ENCODE results near the gene ARL5C. TPM values are rescaled to one million over a fixed set of nuclear protein-coding genes. Genes with fewer than 3 reads are reported as not detected.
"Not testable (repeated sequence)": the region's sequence is repeated elsewhere in the genome, so short reads cannot be mapped to it uniquely, and the experiment has no call there.

The ARL5C gene
- total RNA-seq, 2 donors from 2014 or later = not detected

DNA sequence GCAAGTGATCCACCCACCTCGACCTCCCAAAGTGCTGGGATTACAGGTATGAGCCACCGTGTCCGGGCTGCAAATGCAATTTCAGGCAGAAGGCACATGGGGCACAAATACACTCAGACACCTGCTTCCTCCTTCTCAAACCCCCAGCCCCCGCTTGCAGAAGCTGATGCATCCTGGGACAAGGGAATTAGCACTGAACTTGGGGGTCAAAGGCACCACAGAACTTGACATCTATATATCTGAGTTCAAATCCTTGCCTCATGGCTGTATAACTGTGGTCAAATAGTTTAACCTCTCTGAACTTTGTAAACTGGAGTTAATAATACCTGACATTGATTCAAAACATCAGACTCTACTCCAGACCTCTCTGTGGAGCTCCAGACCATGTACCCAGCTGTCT lies 4.1 kb upstream of the ARL5C start:
- DNase-seq = no peak
- Histone ChIP-seq H3K9me3 (no peaks in the 10 kb centered on the region), H3K4me3 (no peak overlapping the region), H3K36me3 (no peaks in the 10 kb centered on the region), H3K27me3 (no peaks in the 10 kb centered on the region), H3K27ac (no peak overlapping the region), H3K9ac (ENCODE audit: low read depth in 2 of 2, low read length in 2 of 2) (no peak overlapping the region), H3K4me1 (no peaks in the 10 kb centered on the region)
- TF ChIP-seq, protein P1, sequence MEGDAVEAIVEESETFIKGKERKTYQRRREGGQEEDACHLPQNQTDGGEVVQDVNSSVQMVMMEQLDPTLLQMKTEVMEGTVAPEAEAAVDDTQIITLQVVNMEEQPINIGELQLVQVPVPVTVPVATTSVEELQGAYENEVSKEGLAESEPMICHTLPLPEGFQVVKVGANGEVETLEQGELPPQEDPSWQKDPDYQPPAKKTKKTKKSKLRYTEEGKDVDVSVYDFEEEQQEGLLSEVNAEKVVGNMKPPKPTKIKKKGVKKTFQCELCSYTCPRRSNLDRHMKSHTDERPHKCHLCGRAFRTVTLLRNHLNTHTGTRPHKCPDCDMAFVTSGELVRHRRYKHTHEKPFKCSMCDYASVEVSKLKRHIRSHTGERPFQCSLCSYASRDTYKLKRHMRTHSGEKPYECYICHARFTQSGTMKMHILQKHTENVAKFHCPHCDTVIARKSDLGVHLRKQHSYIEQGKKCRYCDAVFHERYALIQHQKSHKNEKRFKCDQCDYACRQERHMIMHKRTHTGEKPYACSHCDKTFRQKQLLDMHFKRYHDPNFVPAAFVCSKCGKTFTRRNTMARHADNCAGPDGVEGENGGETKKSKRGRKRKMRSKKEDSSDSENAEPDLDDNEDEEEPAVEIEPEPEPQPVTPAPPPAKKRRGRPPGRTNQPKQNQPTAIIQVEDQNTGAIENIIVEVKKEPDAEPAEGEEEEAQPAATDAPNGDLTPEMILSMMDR (IDR thresholded peaks at IDR 0.05) = no peak
- intact Hi-C loops (cut with DNase I) = no loop called here

DNA sequence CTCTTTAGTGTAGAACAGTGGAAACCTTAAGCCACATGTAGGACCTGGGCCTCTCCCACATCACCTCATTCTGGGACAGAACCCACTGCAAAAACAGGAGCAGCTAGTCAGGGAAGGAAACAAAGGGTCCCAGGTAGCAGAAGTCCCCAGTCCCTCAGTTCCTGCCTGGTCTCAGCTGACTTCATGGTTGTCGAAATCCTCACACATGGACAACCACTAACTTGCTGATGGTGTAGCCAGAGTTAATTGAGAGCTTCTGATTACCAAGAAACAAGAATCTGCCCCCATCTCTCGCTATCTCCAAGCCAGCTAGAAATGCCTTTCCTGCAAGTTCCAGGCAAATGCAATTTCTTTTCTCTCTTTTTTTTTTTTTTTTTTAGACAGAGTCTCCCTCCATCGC lies 3.6 kb upstream of the ARL5C start:
- Histone ChIP-seq H3K36me3 (no peaks in the 10 kb centered on the region), H3K9me3 (no peaks in the 10 kb centered on the region), H3K4me3 (no peak overlapping the region), H3K27me3 (no peaks in the 10 kb centered on the region), H3K9ac (ENCODE audit: low read depth in 2 of 2, low read length in 2 of 2) (no peak overlapping the region), H3K27ac (no peak overlapping the region), H3K4me1 (no peaks in the 10 kb centered on the region)
- DNase-seq = no peak
- intact Hi-C loops (cut with DNase I) = loop anchor here (10.0 kb wide), 1 partner anchor 65 kb away; no protein-coding TSS in a partner anchor
- TF ChIP-seq, protein P1 (IDR thresholded peaks at IDR 0.05) = no peak

DNA sequence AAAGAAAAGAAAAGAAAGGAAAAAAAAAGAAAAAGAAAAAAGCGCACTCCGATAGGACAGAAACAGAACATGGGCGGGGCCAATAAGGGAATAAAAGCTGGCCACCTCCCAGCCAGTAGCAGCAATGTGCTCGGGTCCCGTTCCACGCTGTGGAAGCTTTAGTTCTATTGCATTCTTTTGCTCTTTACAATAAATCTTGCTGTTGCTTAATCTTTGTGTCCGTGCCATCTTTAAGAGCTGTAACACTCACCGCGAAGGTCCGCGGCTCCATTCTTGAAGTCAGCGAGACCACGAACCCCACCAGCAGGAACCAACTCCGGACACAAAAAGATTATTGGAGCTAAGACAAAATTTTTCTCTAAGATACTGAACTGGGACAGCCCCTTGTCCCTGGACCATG lies 3.1 kb upstream of the ARL5C start:
- no peak for DNase-seq
- TF ChIP-seq, protein P1 (IDR thresholded peaks at IDR 0.05) = no peak
- Histone ChIP-seq H3K36me3 (no peaks in the 10 kb centered on the region), H3K9me3 (no peaks in the 10 kb centered on the region), H3K9ac (ENCODE audit: low read depth in 2 of 2, low read length in 2 of 2) (no peak overlapping the region), H3K27ac (no peak overlapping the region), H3K27me3 (no peaks in the 10 kb centered on the region), H3K4me1 (peaks cover 2% of the 10 kb centered on the region), H3K4me3 (no peak overlapping the region)
- intact Hi-C loops (cut with DNase I) = loop anchor here (10.0 kb wide), 1 partner anchor 66 kb away; no protein-coding TSS in a partner anchor

- H3K9ac ChIP-seq (ENCODE audit: low read depth in 2 of 2, low read length in 2 of 2); H3K4me1 ChIP-seq; H3K9me3 ChIP-seq; H3K36me3 ChIP-seq; H3K27me3 ChIP-seq; H3K4me3 ChIP-seq; DNase-seq; H3K27ac ChIP-seq: not testable (repeated sequence)
- intact Hi-C loops (cut with DNase I) = loop anchor here (10.0 kb wide), 1 partner anchor 66 kb away; no protein-coding TSS in a partner anchor
These were observed 2.5 kb upstream of the ARL5C start for GRCh38 chr17:39168503-39168902.

GRCh38 chr17:39167476-39167875 lies 1.5 kb upstream of the ARL5C start:
- TF ChIP-seq, protein P1 (IDR thresholded peaks at IDR 0.05) = no peak
- no peak overlapping the region for H3K27ac ChIP-seq
- no peaks in the 10 kb centered on the region for H3K27me3 ChIP-seq
- intact Hi-C loops (cut with DNase I) = loop anchor here (10.0 kb wide), 1 partner anchor 67 kb away; no protein-coding TSS in a partner anchor
- H3K4me1 ChIP-seq = peaks cover 4% of the 10 kb centered on the region
- DNase-seq = no peak
- H3K4me3 ChIP-seq = no peak overlapping the region
- H3K9me3 ChIP-seq = no peaks in the 10 kb centered on the region
- H3K36me3 ChIP-seq = no peaks in the 10 kb centered on the region
- H3K9ac ChIP-seq (ENCODE audit: low read depth in 2 of 2, low read length in 2 of 2) = no peak overlapping the region

DNA sequence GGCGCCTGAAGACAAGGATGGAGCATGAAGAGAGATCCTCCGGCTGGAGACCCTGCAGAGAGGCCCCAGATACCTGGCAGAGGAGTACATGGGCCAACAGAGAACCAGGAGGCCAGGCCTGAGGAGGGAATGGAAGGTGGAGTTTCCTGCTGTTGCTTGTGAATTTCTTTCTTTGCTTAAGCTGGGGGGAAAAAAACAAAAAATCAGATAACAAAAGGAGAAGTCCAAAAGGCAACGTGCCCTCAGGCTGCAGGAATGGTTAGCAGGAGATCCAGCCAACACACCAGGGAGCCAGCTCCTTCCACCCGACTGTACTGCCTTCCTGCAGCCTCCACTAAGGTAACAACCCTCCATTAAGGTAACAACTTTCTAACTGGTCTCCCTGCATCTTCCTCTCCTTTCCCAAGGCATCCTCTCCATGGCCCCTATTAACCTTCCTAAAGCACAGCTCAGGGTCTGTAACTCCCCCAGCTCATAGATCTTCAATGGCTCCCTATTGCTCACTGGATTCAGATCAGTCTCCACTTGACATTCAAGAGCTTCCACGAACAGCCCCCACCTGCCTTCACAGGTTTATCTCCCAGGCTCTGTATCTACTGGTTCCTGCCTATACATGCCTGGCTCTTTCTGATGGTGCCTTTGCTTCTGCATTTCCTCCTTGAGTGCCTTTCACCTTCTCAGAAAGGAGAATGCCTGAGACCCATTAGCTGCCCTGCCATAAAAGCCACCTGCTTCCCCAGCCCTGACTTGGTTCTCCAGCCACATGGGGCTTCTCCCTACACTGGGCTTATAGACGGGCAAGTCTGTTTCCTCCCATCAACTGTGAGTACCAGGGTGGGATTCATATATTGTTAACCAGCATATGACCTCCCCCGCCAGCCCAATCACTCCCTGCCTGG lies 725 bp upstream of the ARL5C start:
- Histone ChIP-seq H3K27me3 (no peaks in the 10 kb centered on the region), H3K9ac (ENCODE audit: low read depth in 2 of 2, low read length in 2 of 2) (no peak overlapping the region), H3K36me3 (no peaks in the 10 kb centered on the region), H3K4me3 (no peak overlapping the region), H3K9me3 (no peaks in the 10 kb centered on the region), H3K27ac (no peak overlapping the region), H3K4me1 (peaks cover 4% of the 10 kb centered on the region)
- intact Hi-C loops (cut with DNase I) = loop anchor here (10.0 kb wide), 1 partner anchor 68 kb away; no protein-coding TSS in a partner anchor
- DNase-seq = no peak
- TF ChIP-seq, protein P1 (IDR thresholded peaks at IDR 0.05) = no peak

All from colonic mucosa (tissue), 4 donors.